Vagina (tissue), 2 donors: ENCODE data around the gene GGNBP2.

ENCODE experiments used
- CTCF ChIP-seq, 3 experiments: fragments of 450-650 bp in 2 of 3; fragments of 200-600 bp in 1 of 3; sonication (generic) in 1 of 3; IDR thresholded peaks; one replicate each; pipeline ENCODE4 v1.5.1; 2017 to 2019; ENCODE audit warnings: antibody characterized with exemption in 3 of 3, mild to moderate bottlenecking in 2 of 3, moderate library complexity in 2 of 3
- POLR2AphosphoS5 ChIP-seq, 2 donors: sonication (generic); formaldehyde crosslinking; IDR thresholded peaks; one replicate each; pipeline ENCODE4 v1.9.0; 2017; ENCODE audit warnings: antibody characterized with exemption in 2 of 2, mild to moderate bottlenecking in 2 of 2, low read depth in 1 of 2; ENCODE audit not compliant: insufficient read depth in 1 of 2

GRCh38 chr17:36614933-36615332 is 70.2 kb downstream of the GGNBP2 start:
- TF ChIP-seq CTCF (IDR thresholded peaks at IDR 0.05) (no peak), POLR2AphosphoS5 (IDR thresholded peaks at IDR 0.05; ENCODE audit: insufficient read depth in 1 of 2, low read depth in 1 of 2) (no peak)
